Spleen (tissue), 11 donors: ENCODE results near the gene DTNBP1. TPM values are rescaled to one million over a fixed set of nuclear protein-coding genes. Genes with fewer than 3 reads are reported as not detected.

Experiments used
- DNase-seq: peaks from one replicate; pipeline ENCODE4 v3.0.0-alpha.2; 2020
- H3K27ac ChIP-seq, 8 donors: fragments of 200-600 bp; sonication (generic) in 7 of 8; 1 replicate in 4 of 8; 2 replicates in 4 of 8; pipeline versions ENCODE4 v1.5.0 to v1.8.0; 2016 to 2021; ENCODE audit warnings: inconsistent platforms in 4 of 8, mild to moderate bottlenecking in 4 of 8, moderate library complexity in 1 of 8
- H3K27me3 ChIP-seq, 7 donors: fragments of 200-600 bp; sonication (generic) in 6 of 7; replicated peaks in 1 of 7; 1 replicate in 4 of 7; 2 replicates in 3 of 7; pipeline versions ENCODE4 v1.5.0 to v1.8.0; 2016 to 2021; ENCODE audit warnings: inconsistent platforms in 3 of 7, mild to moderate bottlenecking in 1 of 7
- H3K36me3 ChIP-seq, 6 donors: fragments of 200-600 bp; sonication (generic) in 5 of 6; 1 replicate in 4 of 6; 2 replicates in 2 of 6; pipeline versions ENCODE4 v1.5.0 to v1.8.0; 2016 to 2021; ENCODE audit warnings: inconsistent platforms in 2 of 6
- H3K4me1 ChIP-seq, 6 donors: fragments of 200-600 bp; sonication (generic) in 5 of 6; 1 replicate in 3 of 6; 2 replicates in 3 of 6; pipeline versions ENCODE4 v1.5.0 to v1.8.0; 2016 to 2021; ENCODE audit warnings: inconsistent platforms in 3 of 6
- H3K4me3 ChIP-seq, 8 donors: fragments of 200-600 bp; sonication (generic) in 7 of 8; 1 replicate in 4 of 8; 2 replicates in 4 of 8; pipeline versions ENCODE4 v1.5.0 to v1.8.0; 2016 to 2021; ENCODE audit warnings: inconsistent platforms in 4 of 8, mild to moderate bottlenecking in 4 of 8, moderate library complexity in 2 of 8
- H3K9me3 ChIP-seq, 8 donors: fragments of 200-600 bp; sonication (generic) in 7 of 8; 1 replicate in 4 of 8; 2 replicates in 4 of 8; pipeline versions ENCODE4 v1.5.0 to v1.8.0; 2016 to 2021; ENCODE audit warnings: inconsistent platforms in 4 of 8
- CTCF ChIP-seq, 11 experiments: fragments of 200-600 bp in 7 of 11; fragments of 450-650 bp in 4 of 11; sonication (generic) in 4 of 11; IDR thresholded peaks in 8 of 11; conservative IDR thresholded peaks in 3 of 11; 1 replicate in 7 of 11; 2 replicates in 4 of 11; pipeline versions ENCODE4 v1.4.0 to v1.8.0; 2016 to 2021; ENCODE audit warnings: antibody characterized with exemption in 11 of 11, inconsistent platforms in 4 of 11, mild to moderate bottlenecking in 1 of 11
- POLR2A ChIP-seq, 3 donors: fragments of 450-650 bp; IDR thresholded peaks; one replicate each; pipeline ENCODE4 v1.5.1; 2017; ENCODE audit warnings: antibody characterized with exemption in 3 of 3, mild to moderate bottlenecking in 1 of 3
- POLR2AphosphoS5 ChIP-seq, 3 donors: sonication (generic); formaldehyde crosslinking; IDR thresholded peaks; one replicate each; pipeline ENCODE4 v1.5.1; 2017; ENCODE audit warnings: antibody characterized with exemption in 3 of 3
- WGBS, 5 donors: extraction: QIAGEN DNeasy Blood & Tissue Kit in 3 of 5; methylation state at CpG; one replicate each; pipeline versions ENCODE4 v1.1.5 to v1.1.7; 2013 to 2018; 5-methylcytosine and 5-hydroxymethylcytosine counted together
- intact Hi-C: fragments of 100-400 bp; cut with DNase I; formaldehyde crosslinking; loops from one replicate; pipeline ENCODE4 v1.15.0; 2023; ENCODE audit warnings: low total_unique reads
- polyA plus RNA-seq, 3 donors: library from polyadenylated mRNA; stranded (reverse); fragments of 200-250 nt; gene quantifications; one replicate each; pipeline ENCODE4 v1.2.1, GENCODE V29; 2013
- total RNA-seq, 7 donors: library from RNA; depleted of rRNA in 3 of 7; stranded (reverse); fragments of >200 nt in 3 of 7; fragmentation: NEBNext Ultra II Directional in 4 of 7; extraction: Animal tissue kit (Norgen Biotek cat#: 25700) in 4 of 7; gene quantifications; one replicate each; pipeline versions ENCODE4 v1.1.0 to v1.2.1, GENCODE V29; 2016 to 2021
- donor health status: healthy with polysubstance abuse.
- donor health status: DM: no; HTN: no; CAD: no; lungs with moderate emphysema.
- donor health status: DM: no; HTN: no; CAD: no.
- donor health status: Bipolar disorder and iron deficiency.
- donor health status: healthy.
- donor health status: DM: no; HTN: no; CAD: no.
- donor health status: DM: yes; HTN: yes; CAD: no.

Gene DTNBP1
- total and polyA plus RNA-seq, 10 donors, result 14.2 to 42.2 (median 32.3) TPM

GRCh38 chr6:15520626-15521203 lies 142.1 kb downstream of the DTNBP1 start:
- H3K27me3 ChIP-seq, result no peaks in the 10 kb centered on the region
- intact Hi-C loops, result no loop called here
- no peak overlapping the region for H3K27ac ChIP-seq
- no peaks in the 10 kb centered on the region for H3K9me3 ChIP-seq
- H3K4me1 ChIP-seq, result peaks cover 3 to 18% (median 12%) of the 10 kb centered on the region in 6 donors
- H3K36me3 ChIP-seq, result peaks cover 2 to 99% (median 86%) of the 10 kb centered on the region in 6 donors
- TF ChIP-seq POLR2A (IDR thresholded peaks at IDR 0.05) (no peak), POLR2AphosphoS5 (IDR thresholded peaks at IDR 0.05) (peak in 1 of 3 donors; percentile 12)
- DNase-seq, result peak; percentile 44
- H3K4me3 ChIP-seq, result no peak overlapping the region
- 94 to 98% (median 95%) methylated on average over 20 of the region's 20 CpGs for WGBS, 5 donors

GRCh38 chr6:15519681-15520080 lies 143.1 kb downstream of the DTNBP1 start:
- peaks cover 3 to 18% (median 12%) of the 10 kb centered on the region in 6 donors for H3K4me1 ChIP-seq
- H3K36me3 ChIP-seq, result peaks cover 2 to 100% (median 86%) of the 10 kb centered on the region in 6 donors
- peak overlapping the region in 1 of 8 donors; percentile 17 for H3K27ac ChIP-seq
- no peaks in the 10 kb centered on the region for H3K27me3 ChIP-seq
- intact Hi-C loops, result no loop called here
- TF ChIP-seq POLR2A (IDR thresholded peaks at IDR 0.05), result no peak
- TF ChIP-seq POLR2AphosphoS5 (IDR thresholded peaks at IDR 0.05), result no peak
- no peak for TF ChIP-seq CTCF (IDR thresholded peaks at IDR 0.05 in 8 of 11, conservative IDR thresholded peaks at IDR 0.05 in 3 of 11)
- WGBS, 5 donors, result 84 to 96% (median 93%) methylated on average over 6 of the region's 6 CpGs
- H3K9me3 ChIP-seq, result no peaks in the 10 kb centered on the region
- peak; percentile 64 for DNase-seq
- H3K4me3 ChIP-seq, result no peak overlapping the region

- intact Hi-C loops, result no loop called here
- peaks cover 3 to 18% (median 12%) of the 10 kb centered on the region in 6 donors for H3K4me1 ChIP-seq
- no peak overlapping the region for H3K27ac ChIP-seq
- no peak overlapping the region for H3K4me3 ChIP-seq
- no peaks in the 10 kb centered on the region for H3K9me3 ChIP-seq
- DNase-seq, result peak; percentile 71
- peaks cover 2 to 100% (median 86%) of the 10 kb centered on the region in 6 donors for H3K36me3 ChIP-seq
- H3K27me3 ChIP-seq, result no peaks in the 10 kb centered on the region
- no peak for TF ChIP-seq POLR2A (IDR thresholded peaks at IDR 0.05)
- peak in 1 of 3 donors; percentile 68 for TF ChIP-seq POLR2AphosphoS5 (IDR thresholded peaks at IDR 0.05)
- 96 to 100% (median 97%) methylated on average over 10 of the region's 10 CpGs for WGBS, 5 donors
Observed at GRCh38 chr6:15518878-15519277, 143.9 kb downstream of the DTNBP1 start.

GRCh38 chr6:15518057-15518456 lies 144.8 kb downstream of the DTNBP1 start:
- 96 to 100% (median 97%) methylated on average over 2 to 9 of the region's 9 CpGs for WGBS, 5 donors

More at GRCh38 chr6:15518057-15518456, 144.8 kb downstream of the DTNBP1 start:
- H3K9me3 ChIP-seq, result no peaks in the 10 kb centered on the region
- intact Hi-C loops, result no loop called here
- no peak overlapping the region for H3K27ac ChIP-seq
- H3K4me3 ChIP-seq, result no peak overlapping the region
- peak; percentile 51 for DNase-seq
- no peaks in the 10 kb centered on the region for H3K27me3 ChIP-seq
- peak in 1 of 3 donors; percentile 56 for TF ChIP-seq POLR2AphosphoS5 (IDR thresholded peaks at IDR 0.05)
- no peak for TF ChIP-seq CTCF (IDR thresholded peaks at IDR 0.05 in 8 of 11, conservative IDR thresholded peaks at IDR 0.05 in 3 of 11)
- H3K36me3 ChIP-seq, result peaks cover 2 to 100% (median 87%) of the 10 kb centered on the region in 6 donors
- peaks cover 3 to 17% (median 12%) of the 10 kb centered on the region in 6 donors for H3K4me1 ChIP-seq
